T-helper 2 cell (primary cell): ENCODE results near the gene STUM.

ENCODE experiments used
- DNase-seq, 5 experiments: peaks; one replicate each; pipeline versions ENCODE4 v3.0.0 to v3.0.0-alpha.2; 2012 to 2022

The STUM gene

DNA sequence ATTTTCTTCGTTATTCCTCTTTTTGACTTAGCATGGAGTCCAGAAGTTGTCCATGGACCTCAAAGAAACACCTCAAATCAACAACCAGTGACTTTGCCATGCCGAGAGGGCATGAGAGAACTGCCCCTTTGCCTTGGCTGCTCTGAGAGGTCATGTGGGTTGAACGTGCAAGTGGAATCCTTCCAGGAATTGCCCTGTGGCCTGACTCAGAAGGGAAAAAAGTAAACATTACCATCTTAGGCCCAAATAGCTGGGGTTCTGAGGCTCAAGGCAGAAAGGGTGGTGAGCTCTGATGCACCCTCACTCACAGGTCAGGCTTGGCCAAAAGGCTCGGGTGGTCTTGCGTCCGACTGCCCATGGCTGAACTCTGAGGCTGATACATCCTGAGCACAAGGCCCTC is 15.1 kb downstream of the STUM start:
- DNase-seq: no peak

DNA sequence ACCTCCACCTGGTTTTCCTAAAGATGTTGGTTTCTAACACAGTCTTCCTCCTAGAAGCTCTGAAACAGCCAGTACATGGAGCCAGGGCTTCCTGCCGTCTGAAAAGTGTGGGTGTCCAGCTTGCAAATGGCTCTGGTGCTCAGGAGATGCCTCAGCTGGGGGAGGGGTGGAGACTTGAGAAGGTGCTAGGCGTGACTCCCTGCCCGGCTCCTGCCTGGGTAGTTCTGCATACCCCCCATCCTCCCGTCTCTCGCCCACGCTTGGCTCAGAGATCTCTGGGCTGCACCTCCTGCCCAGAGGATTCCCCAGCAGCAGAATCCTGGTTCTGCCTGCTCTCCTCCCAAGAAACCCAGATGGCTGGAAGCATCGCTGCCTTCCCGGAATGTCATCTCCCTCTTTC is 16.9 kb downstream of the STUM start:
- no peak for DNase-seq

DNA sequence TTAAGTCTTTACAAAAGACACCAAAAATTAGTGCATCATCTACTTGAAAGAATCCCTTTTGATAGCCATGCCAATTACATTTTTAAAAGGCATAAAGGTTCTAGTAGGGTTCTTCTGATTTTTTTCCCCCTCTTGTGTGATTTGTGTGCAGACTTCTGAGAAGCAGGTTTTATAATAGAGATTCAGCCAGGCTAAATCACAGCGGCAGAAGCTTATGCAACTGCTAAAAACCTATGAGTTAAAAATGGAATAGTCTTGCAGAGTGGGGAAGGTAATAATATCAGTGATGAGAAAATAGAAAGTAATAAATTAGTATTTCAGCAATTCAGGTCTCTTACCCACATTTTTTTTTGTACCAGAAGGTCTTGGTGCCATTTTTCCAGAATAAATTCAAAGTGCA is 17.7 kb downstream of the STUM start:
- DNase-seq: no peak

DNA sequence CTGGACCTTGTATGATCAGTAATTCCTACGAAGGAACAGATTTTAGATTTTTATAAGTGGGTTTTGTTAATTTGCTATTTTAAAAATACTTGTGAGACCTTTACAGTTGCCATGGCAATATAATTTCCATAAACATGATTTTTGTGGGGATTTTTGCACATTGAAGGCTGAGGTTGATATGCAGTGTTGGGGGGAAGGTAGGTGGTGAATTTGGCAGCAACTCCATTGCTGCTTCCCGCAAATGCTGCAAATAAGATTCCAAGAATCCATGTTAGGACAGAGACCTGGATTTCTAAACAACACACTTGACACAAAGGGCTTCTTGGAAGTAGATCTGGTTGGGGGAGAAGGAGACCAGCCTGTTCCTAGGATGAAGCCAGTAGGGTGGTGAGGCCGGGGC is 18.2 kb downstream of the STUM start:
- no peak for DNase-seq

DNA sequence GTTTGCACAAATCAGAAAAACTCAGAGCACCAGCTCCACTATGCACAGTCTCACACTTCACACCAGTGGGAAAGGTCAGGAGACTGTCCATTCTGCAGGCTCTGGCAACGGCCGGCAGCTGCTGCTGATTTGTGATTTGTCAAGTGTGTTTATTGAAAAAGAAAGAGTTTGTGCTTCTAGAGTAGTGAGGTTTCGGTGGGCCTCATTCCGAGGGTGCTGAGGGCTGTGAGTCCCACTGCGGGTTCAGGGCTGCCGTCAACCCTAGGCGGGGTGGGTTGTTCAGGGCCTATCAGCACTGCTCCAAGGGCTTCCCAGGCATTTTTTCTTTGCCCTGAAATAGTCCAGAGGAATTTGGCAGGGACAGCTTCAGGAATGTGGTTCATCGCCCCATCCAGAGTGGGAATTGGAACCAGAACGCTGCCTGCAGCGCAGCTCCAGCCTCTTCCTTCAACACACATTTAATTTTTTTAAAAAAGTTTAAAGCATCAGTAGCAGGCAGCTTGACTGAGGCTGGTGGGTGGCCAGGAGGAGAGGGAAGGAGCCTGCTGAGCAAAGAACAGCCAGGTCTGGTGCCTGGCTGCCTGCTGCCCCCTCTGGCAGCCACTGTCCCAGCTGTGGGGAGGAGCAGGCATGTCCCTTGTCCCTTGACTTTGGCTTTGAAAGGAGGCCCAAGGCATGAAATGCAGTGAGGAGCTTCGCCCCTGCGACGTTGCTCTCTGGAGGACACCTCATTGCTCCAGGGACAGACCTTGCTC is 19.7 kb downstream of the STUM start:
- DNase-seq: no peak

DNA sequence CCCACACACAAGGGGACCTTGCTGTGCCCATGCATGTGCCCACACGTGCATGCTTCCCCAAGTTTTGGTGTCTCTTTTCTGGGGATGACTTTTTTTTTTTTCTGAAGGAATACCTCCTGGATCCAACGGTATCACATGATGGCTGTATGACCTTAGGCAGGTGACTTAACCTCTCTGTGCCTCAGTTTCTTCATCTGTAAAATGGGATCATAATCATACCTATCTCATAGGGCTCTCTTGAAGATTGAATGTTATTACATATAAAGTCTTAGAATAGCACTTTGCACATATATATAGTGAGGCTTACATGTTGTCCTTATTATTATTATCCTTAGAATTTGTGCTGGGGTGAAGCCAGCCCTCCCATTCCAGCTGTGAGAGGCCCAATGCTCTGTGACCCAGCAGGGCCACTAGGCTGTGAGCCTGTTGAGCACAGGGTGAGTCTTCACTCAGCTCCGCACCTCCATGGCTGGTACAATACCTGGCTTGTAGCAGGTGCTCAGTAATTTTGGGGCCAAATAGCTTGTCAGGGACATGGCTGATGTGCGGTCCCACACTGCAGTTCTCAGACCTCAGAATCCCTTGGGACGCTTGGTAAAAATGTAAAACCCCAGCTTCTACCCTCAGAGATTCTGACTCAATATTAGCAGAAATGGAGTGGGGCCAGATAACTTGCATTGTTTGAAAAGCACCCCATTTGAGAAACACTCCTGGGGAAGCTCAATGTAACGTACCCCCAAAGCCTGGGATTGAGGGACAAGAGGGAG is 20.6 kb downstream of the STUM start:
- DNase-seq: no peak

DNA sequence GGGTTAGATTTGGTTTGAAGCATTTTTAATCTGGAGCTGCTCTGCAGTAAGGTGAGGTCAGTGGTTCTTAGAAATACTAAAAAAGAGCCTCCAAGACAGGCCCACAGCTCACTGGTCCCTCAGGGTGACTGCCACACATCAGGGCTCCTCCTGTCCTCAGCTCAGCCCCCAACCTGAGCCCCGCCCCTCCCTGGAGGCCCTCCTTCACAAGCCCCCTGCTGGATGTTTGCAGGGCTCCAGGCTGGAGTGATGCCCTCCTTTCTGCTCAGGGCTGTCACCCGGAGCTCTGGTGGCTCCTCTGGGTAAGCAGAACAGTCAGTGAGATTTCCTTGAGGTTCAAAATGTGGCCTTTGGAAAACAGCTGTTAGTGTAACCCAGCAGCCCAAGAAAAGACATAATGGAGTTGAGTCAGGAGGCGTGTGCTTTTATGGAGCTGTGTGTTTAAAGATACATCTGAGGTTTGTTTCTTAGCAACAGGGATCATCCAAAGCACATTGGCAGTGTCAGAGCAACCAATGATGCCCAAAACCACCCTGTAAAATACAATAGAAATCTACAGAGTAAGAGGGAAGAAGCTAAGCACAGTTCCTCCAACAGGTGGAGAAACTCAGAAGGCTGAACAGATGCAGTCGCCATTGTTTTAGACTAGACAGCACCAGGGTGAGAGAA is 21.4 kb downstream of the STUM start:
- peak in 1 of 5 experiments; percentile 33 for DNase-seq

DNA sequence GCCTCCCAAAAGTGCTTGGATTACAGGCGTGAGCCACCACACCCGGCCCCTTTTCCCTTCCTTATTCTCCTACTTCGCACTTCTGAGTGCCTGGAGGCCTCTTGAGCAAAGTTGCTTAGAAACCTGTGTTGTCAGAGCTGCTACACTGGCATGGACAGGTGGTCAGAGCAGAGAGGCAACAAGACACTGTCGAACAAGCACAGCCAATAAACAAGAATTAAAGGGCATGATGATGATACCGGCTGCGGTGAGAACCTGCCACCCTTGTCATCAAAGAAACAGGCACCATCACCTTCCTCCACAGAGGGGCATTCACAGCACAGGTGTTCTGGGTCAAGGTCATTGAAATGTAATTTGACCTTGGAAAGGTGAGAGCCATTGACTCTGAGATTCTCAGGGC is 23.3 kb downstream of the STUM start:
- DNase-seq: no peak

DNA sequence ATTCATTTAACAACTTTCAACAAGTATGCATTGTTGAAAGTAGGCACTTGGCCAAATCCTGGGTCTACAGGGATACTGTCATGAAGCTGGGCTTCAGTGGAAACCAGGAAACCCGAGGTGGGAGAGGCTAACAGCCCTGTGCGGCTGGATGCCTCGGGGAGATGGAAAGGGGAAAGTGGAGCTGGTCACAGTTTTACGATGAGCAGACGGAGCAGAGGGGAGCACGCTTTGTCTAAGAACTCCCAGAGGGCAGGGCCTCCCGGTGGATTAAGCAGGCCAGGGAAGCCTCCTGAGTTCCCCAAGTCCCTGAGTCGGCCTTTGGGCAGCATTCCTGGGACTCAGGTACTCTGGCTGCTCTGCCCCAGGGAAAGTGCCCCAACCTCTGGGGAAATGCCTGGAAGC is 23.8 kb downstream of the STUM start:
- DNase-seq: no peak

DNA sequence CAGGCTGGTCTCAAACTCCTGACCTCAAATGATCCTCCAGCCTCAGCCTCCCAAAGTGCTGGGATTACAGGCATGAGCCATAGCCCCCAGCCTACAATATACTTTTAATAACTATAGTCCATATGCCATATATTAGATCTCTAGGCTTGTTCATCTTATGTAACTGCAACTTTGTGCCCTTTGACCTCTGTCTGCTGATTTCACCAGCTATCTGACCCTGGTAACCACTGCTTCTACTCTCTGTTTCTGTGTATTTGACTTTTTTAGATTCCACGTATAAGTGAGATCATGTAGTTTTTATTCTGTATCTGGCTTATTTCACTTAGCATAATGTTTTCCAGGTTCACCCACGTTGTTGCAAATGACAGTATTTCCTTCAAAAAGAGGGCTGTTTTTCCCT is 25.5 kb downstream of the STUM start:
- no peak for DNase-seq

DNA sequence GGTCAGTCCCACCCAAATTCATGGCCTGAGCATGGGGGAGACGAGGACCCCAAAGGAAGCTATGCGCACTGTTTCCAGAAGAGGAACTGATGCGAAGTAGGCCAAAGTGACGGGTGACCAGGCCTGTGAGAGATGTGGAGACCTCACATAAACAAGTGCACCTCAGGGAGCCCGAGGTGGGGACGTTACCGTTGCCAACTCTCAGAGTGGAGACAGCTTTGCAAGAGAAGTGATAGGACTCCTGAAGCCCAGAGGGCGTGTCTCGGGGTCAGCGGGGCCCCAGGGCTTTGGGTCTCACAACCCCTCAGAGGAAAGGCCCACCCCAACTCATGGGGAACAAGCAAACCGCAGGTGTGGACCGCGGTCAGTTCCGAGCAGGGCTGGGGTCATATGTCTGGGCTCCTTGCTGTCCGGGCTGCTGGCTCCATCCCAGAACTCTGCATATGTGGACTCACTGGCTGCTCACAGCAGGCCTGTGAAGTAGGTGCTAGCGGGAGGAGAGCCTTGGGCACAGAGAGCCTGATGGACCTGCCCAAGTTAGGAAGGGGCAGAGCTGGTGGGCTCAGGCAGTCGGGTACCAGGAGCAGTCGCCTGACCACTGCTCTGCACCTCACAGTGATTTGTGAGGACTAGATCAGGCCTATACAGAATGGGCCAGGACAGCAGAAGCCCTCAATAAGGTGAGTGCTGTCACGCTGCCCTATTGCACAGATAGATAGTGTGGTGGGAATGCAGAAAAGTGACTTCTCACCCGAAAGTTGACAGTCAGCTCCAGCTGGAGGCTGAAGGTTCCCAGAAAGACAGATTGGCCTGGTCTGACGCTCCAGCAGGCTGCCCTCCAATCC is 26.2 kb downstream of the STUM start:
- DNase-seq: no peak

DNA sequence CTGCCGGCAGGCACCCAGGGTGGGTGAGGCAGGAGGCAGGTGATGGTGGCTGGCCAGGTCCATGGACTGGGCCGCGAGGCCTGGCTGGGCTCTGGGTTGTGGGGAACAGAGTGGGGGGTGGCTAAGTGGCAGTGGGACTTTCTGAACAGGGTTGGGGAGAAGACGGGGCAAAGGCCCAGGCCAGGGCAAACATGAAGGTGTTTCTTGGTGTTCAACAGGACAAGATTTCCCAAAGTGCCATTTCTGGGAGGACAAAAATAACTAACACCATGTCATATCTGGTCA is 26.8 kb downstream of the STUM start:
- no peak for DNase-seq

DNA sequence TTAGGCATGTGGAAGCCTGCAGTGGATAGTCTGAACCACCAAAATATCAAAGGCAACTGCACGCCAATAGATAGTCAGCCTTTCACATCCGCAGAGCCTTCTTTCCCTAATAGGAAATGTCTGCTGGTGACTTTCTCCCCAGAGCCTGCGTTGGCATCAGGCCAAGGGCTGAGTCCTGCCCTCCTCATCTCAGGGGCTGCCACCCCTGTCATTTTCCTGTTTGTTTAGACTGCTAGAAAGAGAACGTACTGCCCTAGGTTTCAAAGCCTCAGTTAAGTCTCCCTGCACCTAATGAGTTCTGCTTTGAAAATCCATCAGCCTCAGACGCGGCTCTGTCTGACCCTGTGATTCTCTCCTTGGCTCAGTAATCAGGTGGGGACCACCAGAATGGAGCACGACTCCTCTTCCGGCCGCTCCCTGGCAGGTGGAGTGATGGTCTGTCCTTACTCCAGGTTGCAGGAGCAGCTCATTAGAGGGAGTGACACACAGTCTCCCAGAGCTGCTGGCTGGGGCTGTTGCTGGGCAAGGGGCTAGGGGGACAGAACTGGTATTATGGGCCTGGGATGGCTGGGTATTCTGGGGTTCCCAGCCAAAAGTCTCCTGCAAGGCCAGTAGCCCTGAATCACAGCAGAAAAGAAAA is 27.3 kb downstream of the STUM start:
- no peak for DNase-seq

DNA sequence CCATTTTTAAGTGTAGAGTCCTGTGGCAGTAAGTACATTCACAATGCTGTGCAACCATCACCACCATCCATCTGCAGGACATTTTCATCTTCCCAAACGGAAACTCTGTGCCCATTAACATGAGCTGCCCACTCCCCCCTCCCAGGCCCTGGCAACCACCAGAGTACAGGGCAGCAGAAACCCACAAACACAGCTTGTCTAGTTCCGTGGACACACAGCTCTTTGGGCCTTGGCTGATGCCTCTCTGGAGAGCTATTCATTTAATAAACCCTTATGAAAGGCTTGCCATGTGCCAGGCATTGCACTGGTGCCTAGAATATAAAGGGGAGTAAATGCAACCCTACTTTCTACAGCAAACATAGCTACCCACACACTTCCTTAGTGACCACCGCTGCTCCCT is 28.0 kb downstream of the STUM start:
- DNase-seq: no peak

DNA sequence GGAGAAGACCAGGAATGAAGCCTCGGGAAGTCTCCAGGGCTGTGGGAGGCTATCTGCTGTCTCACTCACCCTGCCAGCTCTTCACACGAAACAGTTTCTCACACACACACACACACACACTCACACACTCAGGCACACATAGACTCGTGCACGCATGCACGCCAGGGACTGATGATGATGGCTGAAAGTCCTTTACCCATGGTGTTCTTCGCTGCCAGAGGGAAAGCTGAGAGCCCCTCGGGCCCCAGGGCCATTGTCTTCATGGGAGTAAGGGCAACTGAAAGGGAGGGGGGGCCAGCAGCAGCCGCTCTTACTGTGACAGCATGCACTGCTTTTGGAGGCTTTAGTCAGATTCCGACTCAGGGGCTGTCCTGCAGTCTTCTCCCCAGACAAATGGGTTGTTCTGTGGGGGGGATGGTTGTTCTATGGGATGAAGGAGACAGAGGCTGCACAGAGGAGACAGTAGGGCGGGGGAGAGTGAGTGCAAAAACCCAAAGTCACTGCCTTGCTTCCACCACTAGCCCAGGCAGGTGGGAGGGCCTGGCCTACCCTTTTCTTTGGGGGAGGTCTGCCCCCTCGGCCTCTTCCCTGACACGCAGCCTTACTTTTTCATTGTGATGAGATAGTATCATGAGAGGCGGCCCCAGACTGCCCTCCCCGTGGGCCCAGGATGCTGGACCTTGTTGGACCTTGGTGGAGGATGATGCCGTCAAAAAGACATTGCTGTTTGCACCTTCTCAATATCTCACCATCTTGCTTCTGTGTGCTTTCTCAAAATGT is 29.0 kb downstream of the STUM start:
- no peak for DNase-seq

DNA sequence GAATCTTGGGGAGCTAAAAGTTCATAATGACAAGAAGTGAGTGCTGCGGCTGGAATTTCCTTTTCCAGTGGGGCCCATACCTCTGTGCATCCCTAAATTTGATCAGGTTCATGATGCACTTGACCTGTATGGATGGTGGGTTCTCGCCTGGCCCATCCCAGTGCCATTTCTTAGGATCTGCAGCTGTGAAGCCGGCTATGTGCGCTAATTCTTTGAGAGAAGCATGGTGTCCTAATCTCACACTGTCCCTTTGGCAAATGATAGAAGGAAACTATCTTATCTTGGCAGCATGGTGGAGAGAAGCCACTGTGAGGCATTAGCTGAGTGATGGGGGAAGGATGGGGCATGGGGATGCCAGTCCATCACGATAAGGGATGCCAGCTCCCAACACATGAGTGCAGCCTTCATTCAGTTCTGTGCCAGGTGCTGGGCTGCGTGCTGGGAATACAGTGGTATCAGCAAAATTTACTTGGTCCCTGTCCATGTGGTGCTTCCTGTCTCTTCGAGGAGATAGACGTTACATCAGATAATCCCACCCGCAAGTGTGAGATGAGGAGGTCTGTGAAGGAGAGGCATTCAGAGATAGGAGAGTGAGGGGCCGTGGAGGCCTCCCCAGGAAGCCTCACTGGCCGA is 30.5 kb downstream of the STUM start:
- no peak for DNase-seq

DNA sequence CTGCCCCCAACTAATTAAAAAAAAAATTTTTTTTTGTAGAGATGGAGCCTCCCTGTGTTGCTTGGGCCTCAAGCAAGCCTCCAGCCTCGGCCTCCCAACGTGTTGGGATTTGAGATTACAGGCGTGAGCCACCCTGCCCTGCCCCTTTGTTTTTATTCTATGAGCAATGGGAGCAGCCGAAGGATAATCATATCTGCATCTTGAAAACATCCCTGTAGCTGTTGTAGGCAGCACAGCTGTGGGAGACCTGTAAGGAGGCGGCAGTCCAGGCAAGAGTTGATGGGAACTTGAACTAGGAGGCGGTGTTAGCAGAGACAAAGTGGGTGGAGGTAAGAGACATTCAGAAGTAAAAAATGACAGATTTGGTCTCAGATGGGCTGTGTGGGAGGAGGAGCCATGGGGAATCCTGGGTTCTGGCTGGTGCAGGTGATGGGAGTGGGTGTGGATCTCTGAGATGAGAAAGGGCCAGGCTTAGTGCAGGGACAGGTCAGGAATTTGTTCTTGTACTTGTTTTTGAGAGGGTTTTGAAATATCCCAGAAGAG is 31.3 kb downstream of the STUM start:
- no peak for DNase-seq

DNA sequence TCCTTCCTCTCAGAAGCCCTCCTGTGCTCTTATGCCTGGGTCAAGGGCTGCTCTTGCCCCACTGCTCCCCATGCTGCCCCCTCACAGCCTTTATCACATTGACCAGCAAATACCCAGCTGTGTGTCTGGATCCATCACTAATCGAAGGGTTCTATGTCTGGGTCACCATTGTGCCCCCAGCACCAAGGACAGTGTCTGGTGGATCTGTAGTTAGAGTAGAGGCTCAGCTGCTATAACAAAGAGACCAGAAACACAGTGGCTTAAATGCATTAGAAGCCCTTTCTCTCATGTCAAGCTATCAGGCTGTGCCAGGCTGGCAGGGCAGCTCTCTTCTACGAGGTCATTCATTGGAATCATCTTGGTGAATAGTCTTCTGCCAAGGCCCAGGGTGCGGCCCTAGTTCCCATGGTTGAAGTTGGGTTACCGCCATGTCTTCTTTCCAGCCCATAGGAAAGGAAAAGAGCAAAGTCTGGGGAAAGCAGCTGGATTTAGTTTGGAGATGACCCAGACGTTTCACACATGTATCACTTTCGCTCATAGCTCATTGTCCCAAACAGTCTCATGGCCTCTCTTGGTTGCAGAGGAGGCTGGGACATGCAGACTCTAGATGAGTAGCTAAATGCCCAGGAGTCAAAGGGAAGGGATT is 32.2 kb downstream of the STUM start:
- no peak for DNase-seq

DNA sequence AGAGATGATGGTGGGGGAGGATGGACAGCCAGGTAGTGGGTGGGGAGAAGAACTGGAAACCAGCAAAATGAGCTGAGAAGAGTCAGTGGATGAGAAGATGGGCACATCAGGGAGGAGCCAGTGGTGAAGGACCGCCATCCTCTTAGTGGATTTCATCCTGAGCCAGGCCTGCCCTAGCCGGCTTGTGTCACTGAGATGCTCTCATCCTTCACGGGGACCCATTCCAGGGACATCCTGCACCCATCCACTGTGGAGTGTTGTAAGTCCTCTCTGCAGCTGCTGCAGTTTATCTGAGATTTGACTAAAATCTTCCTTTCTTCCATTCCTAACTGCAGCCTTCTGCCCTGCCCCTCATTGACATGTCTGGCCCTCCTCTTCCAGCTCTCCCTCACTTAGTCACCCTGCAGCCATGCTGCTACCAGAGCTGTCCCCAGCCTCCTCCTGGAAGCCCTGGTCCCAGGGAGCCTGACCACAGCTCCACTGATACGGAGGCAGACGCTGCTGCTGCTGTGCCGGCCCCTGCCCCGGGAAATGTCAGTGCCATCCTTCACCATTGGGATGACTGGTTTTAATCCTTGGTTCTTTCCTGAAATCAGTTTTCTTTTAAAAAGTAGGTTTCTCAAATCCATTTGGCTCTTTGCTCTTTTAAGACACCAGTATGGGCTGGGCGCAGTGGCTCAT is 33.2 kb downstream of the STUM start:
- DNase-seq: no peak

DNA sequence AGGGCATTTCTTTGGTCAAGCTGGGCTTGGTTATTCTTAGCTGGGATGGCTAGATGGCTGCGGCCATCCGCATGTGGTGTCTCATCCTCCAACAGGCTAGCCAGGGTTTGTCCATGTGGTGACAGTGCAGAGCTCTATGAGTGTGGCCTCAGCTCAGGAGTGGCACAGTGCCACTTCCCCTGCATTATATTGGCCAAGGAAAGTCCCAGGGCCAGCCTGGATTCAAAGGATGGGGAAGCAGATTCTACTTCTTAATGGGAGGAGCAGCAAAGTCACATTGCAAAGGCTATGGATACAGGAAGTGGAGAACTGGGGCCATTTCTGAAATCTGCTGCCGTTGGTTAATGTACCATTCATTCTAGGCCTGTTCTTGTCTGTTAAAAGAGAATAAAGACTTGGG is 34.4 kb downstream of the STUM start:
- DNase-seq: no peak
